Measurements from ENCODE around the gene SPANXN3.
"Not testable (repeated sequence)": the region's sequence is repeated elsewhere in the genome, so short reads cannot be mapped to it uniquely, and the experiment has no call there.

Gene SPANXN3, protein sequence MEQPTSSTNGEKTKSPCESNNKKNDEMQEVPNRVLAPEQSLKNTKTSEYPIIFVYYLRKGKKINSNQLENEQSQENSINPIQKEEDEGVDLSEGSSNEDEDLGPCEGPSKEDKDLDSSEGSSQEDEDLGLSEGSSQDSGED

GRCh38 chrX:143517375-143517774 lies at the start of gene SPANXN3:
TSS of gene SPANXN3 (minus strand) at chrX:143517475. CDS start at chrX:143517391, 84 bp downstream.
- H3K4me3 ChIP-seq (ENCODE audit: low read depth, low read length), result not testable (repeated sequence)

DNA sequence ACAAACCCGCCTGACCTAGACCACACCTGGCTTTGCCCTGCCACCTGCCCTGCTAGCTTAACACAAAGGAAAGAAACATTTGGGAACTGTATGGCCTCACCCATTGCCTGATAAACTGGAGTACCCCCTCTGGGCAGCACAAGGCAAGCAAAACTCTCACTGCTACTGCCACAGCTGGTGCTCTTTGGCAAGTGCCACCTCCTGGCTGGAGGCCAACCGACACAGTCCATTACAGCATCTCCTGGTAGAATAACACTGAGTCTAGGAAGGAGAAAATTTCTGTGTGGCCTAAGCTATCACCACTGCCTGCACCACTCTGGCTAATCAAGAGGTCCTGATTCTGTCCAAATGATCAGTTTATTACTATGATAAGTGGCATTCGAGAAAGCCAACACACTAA lies 18.9 kb upstream of the SPANXN3 start:
- H3K4me3 ChIP-seq (ENCODE audit: low read depth, low read length), result no peak overlapping the region

DNA sequence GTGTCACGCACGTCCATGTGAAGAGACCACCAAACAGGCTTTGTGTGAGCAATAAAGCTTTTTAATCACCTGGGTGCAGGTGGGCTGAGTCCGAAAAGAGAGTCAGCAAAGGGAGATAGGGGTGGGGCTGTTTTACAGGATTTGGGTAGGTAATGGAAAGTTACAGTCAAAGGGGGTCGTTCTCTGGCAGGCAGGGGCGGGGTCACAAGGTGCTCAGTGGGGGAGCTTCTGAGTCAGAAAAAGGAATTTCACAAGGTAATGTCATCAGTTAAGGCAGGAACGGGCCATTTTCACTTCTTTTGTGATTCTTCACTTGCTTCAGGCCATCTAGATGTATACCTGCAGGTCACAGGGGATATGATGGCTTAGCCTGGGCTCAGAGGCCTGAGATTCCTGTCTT lies 15.1 kb downstream of the SPANXN3 start:
- not testable (repeated sequence) for H3K4me3 ChIP-seq (ENCODE audit: low read depth, low read length)

GRCh38 chrX:143500751-143501150 lies 16.5 kb downstream of the SPANXN3 start:
- H3K4me3 ChIP-seq (ENCODE audit: low read depth, low read length), result no peak overlapping the region

- H3K4me3 ChIP-seq (ENCODE audit: low read depth, low read length), result no peak overlapping the region
Measured at GRCh38 chrX:143486105-143486504, 31.2 kb downstream of the SPANXN3 start.

DNA sequence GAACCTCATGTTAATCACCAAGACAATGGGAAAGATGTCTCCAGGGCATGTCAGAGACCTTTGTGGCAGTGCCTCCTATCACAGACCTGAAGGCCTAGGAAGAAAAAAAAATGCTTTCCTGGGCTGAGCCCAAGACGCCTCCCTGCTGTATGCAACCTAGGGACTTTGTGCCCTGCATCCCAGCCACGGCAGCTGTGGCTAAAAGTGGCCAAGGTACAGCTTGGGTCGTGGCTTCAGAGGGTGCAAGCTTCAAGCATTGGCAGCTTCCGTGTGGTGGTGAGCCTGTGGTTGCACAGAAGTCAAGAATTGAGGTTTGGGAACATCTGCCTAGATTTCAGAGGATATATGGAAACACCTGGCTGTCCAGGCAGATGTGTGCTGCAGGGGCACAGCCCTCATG lies 40.5 kb downstream of the SPANXN3 start:
- H3K4me3 ChIP-seq (ENCODE audit: low read depth, low read length), result no peak overlapping the region

- no peak overlapping the region for H3K4me3 ChIP-seq (ENCODE audit: low read depth, low read length)
Measured at GRCh38 chrX:143472347-143472938, 44.8 kb downstream of the SPANXN3 start.

DNA sequence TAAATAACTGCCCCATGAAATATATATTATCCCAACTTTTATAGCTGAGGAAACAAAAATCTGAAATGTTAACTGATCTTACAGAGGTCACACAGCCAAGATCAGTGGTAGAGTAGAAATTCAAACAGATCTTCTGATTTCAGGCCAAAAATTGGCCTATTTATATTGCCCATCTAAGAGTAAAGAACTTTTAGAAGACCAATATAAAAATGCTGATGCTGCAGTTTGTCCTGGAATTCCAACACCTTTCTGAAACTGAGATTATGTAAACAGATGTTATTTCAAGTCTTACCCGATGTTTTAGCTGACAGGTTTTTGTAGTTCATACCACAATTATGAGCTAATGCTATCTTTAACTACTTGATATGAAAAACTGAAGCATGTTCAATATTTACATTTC lies 51.1 kb downstream of the SPANXN3 start:
- H3K4me3 ChIP-seq (ENCODE audit: low read depth, low read length), result no peak overlapping the region

- H3K4me3 ChIP-seq (ENCODE audit: low read depth, low read length), result no peak overlapping the region
Measured at GRCh38 chrX:143462696-143463095, 54.6 kb downstream of the SPANXN3 start.

DNA sequence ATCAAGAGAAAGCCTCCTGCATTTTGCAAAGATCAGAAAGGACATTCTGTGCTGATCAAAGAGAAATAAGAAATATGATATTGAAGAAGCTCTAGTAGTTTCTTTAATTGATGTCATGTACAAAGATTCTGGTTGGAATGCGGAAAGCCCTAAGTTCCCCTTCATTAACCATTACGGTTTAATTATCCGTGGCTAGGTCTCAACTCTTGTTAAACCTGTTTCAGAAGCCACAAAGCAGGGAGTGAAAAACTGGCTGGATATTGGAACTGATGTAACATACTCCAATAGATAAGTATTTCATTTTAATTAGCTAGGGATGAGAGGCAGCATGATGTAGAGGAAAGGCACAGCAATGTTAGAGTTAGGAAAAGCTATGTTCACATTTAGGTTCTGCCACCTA lies 55.7 kb downstream of the SPANXN3 start:
- no peak overlapping the region for H3K4me3 ChIP-seq (ENCODE audit: low read depth, low read length)
